ENCODE measurements around the gene ZNF45. TPM values are rescaled to one million over a fixed set of nuclear protein-coding genes. Genes with fewer than 3 reads are reported as not detected.

The ZNF45 gene
- total RNA-seq, 1 experiment from 2014 or later: 19.8 TPM

- H3K79me2 ChIP-seq (ENCODE audit: insufficient read depth, low read length): no peaks in the 10 kb centered on the region
- no peak overlapping the region for H2BK120ac ChIP-seq (ENCODE audit: low read depth, low read length, poor library complexity, severe bottlenecking)
- H3K18ac ChIP-seq (ENCODE audit: insufficient read length, low read depth, low read length): no peak overlapping the region
- no peaks in the 10 kb centered on the region for H3K4me1 Mint-ChIP-seq
- H3K4me3 Mint-ChIP-seq: no peak overlapping the region
- no peak overlapping the region for H3K27ac ChIP-seq (ENCODE audit: insufficient read length, low read depth, low read length)
- H2BK5ac ChIP-seq (ENCODE audit: insufficient read length, low read length): no peak overlapping the region
- no peaks in the 10 kb centered on the region; the same call in none of the 2 replicates for H3K27me3 Mint-ChIP-seq (ENCODE audit: low read depth)
- peaks cover 64 to 72% of the 10 kb centered on the region in 2 experiments for H3K9me3 Mint-ChIP-seq
- no peak overlapping the region for H2BK12ac ChIP-seq (ENCODE audit: insufficient read length, low read depth, low read length)
- no peak overlapping the region for H3K23ac ChIP-seq (ENCODE audit: insufficient read length, low read depth, low read length)
- H3K9ac ChIP-seq (ENCODE audit: extremely low read depth, insufficient read length, low read length): no peak overlapping the region
- WGBS (ENCODE audit: extremely low coverage, insufficient read length, low lambda C conversion rate): no CpG with 5 or more reads among the region's 4 CpGs
- no peak overlapping the region for H3K27ac Mint-ChIP-seq
- H3K36me3 Mint-ChIP-seq (ENCODE audit: insufficient read depth in 1 of 3, low read depth in 3 of 3): peaks cover 61 to 74% (median 67%) of the 10 kb centered on the region in 3 experiments
- no peak for TF ChIP-seq CTCF (conservative IDR thresholded peaks at IDR 0.05)
- no peak overlapping the region for H3T11ph ChIP-seq (ENCODE audit: low read length)
- H3K4me2 ChIP-seq (ENCODE audit: insufficient read depth, insufficient read length, low read length): no peak overlapping the region
- H3K9me3 ChIP-seq (ENCODE audit: control insufficient read depth, low read depth, low read length): peaks cover 55% of the 10 kb centered on the region
- no peak overlapping the region for H4K5ac ChIP-seq (ENCODE audit: insufficient read length, low read depth, low read length)
- no peak overlapping the region for H3K56ac ChIP-seq (ENCODE audit: insufficient read length, low read depth, low read length)
- H3K27me3 ChIP-seq (ENCODE audit: insufficient read depth, low read length): no peaks in the 10 kb centered on the region
- H3K79me1 ChIP-seq (ENCODE audit: insufficient read depth, low read depth, low read length, poor library complexity, severe bottlenecking): peaks cover 3% of the 10 kb centered on the region
- no peak overlapping the region for H3K14ac ChIP-seq (ENCODE audit: insufficient read depth, low read length)
- no peak overlapping the region for H3K4ac ChIP-seq (ENCODE audit: low read depth, low read length)
- H4K20me1 ChIP-seq (ENCODE audit: control insufficient read depth, insufficient read depth, insufficient read length): no peaks in the 10 kb centered on the region
- H2AK5ac ChIP-seq (ENCODE audit: insufficient read length, low read length): no peak overlapping the region
- no peak overlapping the region for H4K8ac ChIP-seq (replicated peaks; ENCODE audit: insufficient read length, low read depth, low read length)
- no peak overlapping the region for H2AFZ ChIP-seq (ENCODE audit: low read length)
- H3K4me1 ChIP-seq (ENCODE audit: insufficient read depth, low read length): no peaks in the 10 kb centered on the region
- DNase-seq: no peak
- H4K91ac ChIP-seq (ENCODE audit: insufficient read length, low read depth, low read length): no peak overlapping the region
- H2BK20ac ChIP-seq (ENCODE audit: low read depth, low read length, poor library complexity, severe bottlenecking): no peak overlapping the region
- no peaks in the 10 kb centered on the region for H3K23me2 ChIP-seq (ENCODE audit: insufficient read length, low read depth, low read length, poor library complexity, severe bottlenecking)
- H2BK15ac ChIP-seq (ENCODE audit: low read depth, low read length): no peak overlapping the region
Observed at GRCh38 chr19:43960411-43960810, 25.3 kb upstream of the ZNF45 start.

All from H9 (cell line).